Cardiac muscle cell (in vitro differentiated cells and primary cell): ENCODE data around the gene SGPP2. TPM values are rescaled to one million over a fixed set of nuclear protein-coding genes. Genes with fewer than 3 reads are reported as not detected.
"Not testable (repeated sequence)": the region's sequence is repeated elsewhere in the genome, so short reads cannot be mapped to it uniquely, and the experiment has no call there.

Experiments used
- DNase-seq, 2 donors: peaks; one replicate each; pipeline versions ENCODE4 v3.0.0 to v3.0.0-alpha.2; 2010 to 2017; ENCODE audit warnings: low read depth in 1 of 2, low spot score in 1 of 2
- H3K27ac ChIP-seq: fragments of 200-600 bp; sonication (generic); 2 replicates; pipeline ENCODE4 v1.5.1; 2016
- H3K27me3 ChIP-seq: fragments of 200-600 bp; sonication (generic); 2 replicates; pipeline ENCODE4 v1.6.0; 2016; ENCODE audit warnings: control low read depth
- H3K36me3 ChIP-seq: fragments of 200-600 bp; sonication (generic); 2 replicates; pipeline ENCODE4 v1.5.1; 2016; ENCODE audit warnings: control low read depth
- H3K4me1 ChIP-seq: fragments of 200-600 bp; sonication (generic); 2 replicates; pipeline ENCODE4 v1.8.1; 2017; ENCODE audit warnings: low read depth, mild to moderate bottlenecking, mixed run types
- H3K4me3 ChIP-seq: fragments of 200-600 bp; sonication (generic); 2 replicates; pipeline ENCODE4 v1.5.1; 2016; ENCODE audit warnings: mild to moderate bottlenecking
- H3K9me3 ChIP-seq: fragments of 200-600 bp; sonication (generic); 2 replicates; pipeline ENCODE4 v1.5.1; 2017; ENCODE audit warnings: low read depth, mild to moderate bottlenecking, control low read depth
- CTCF ChIP-seq: IDR thresholded peaks from 2 replicates; pipeline ENCODE4 v1.5.1; 2012; ENCODE audit warnings: low read depth, mild to moderate bottlenecking, low read length
- polyA plus RNA-seq: library from polyadenylated mRNA; unstranded; fragments of >200 nt; fragmentation: Nextera tagmentation; extraction: Ambion mirVana; gene quantifications from 2 replicates; pipeline ENCODE4 v1.2.1, GENCODE V29; 2016
- total RNA-seq: library from RNA; depleted of rRNA; stranded (reverse); fragments of >200 nt; gene quantifications from 2 replicates; pipeline ENCODE4 v1.2.3, GENCODE V29; 2016

The SGPP2 gene
- total and polyA plus RNA-seq, 2 experiments from 2014 or later: 11.6 to 44.6 TPM

GRCh38 chr2:222408684-222409083 lies 15.7 kb upstream of the SGPP2 start:
- Histone ChIP-seq H3K9me3 (peaks cover 3% of the 10 kb centered on the region), H3K27me3 (no peaks in the 10 kb centered on the region), H3K4me3 (no peak overlapping the region), H3K27ac (no peak overlapping the region), H3K36me3 (no peaks in the 10 kb centered on the region), H3K4me1 (peaks cover 8% of the 10 kb centered on the region)
- no peak for DNase-seq
- TF ChIP-seq CTCF: no peak

- TF ChIP-seq CTCF: no peak
- peak in 1 of 2 donors; percentile 67 for DNase-seq
- H3K4me1 ChIP-seq: peaks cover 8% of the 10 kb centered on the region
- peak overlapping the region; percentile 53 for H3K27ac ChIP-seq
- peaks cover 3% of the 10 kb centered on the region for H3K9me3 ChIP-seq
- H3K4me3 ChIP-seq: no peak overlapping the region
- H3K27me3 ChIP-seq: no peaks in the 10 kb centered on the region
- no peaks in the 10 kb centered on the region for H3K36me3 ChIP-seq
Measured at GRCh38 chr2:222410534-222410933, 13.8 kb upstream of the SGPP2 start.

GRCh38 chr2:222412334-222412733 lies 12.0 kb upstream of the SGPP2 start:
- H3K4me1 ChIP-seq, DNase-seq, H3K27me3 ChIP-seq, H3K27ac ChIP-seq, H3K36me3 ChIP-seq, H3K9me3 ChIP-seq, H3K4me3 ChIP-seq: not testable (repeated sequence)

GRCh38 chr2:222413295-222413911 lies 10.9 kb upstream of the SGPP2 start:
- Histone ChIP-seq H3K9me3 (peaks cover 3% of the 10 kb centered on the region), H3K4me3 (no peak overlapping the region), H3K27me3 (no peaks in the 10 kb centered on the region), H3K36me3 (no peaks in the 10 kb centered on the region), H3K27ac (no peak overlapping the region), H3K4me1 (peaks cover 8% of the 10 kb centered on the region)
- TF ChIP-seq CTCF: no peak
- DNase-seq: no peak

- no peak overlapping the region for H3K4me3 ChIP-seq
- no peak overlapping the region for H3K27ac ChIP-seq
- H3K4me1 ChIP-seq: no peaks in the 10 kb centered on the region
- no peaks in the 10 kb centered on the region for H3K9me3 ChIP-seq
- TF ChIP-seq CTCF: no peak
- peaks cover 9% of the 10 kb centered on the region for H3K27me3 ChIP-seq
- no peak for DNase-seq
- no peaks in the 10 kb centered on the region for H3K36me3 ChIP-seq
Measured at GRCh38 chr2:222418739-222419138, 5.6 kb upstream of the SGPP2 start.

- H3K36me3 ChIP-seq: no peaks in the 10 kb centered on the region
- no peak for TF ChIP-seq CTCF
- H3K4me1 ChIP-seq: peaks cover 3% of the 10 kb centered on the region
- H3K27ac ChIP-seq: no peak overlapping the region
- no peak for DNase-seq
- no peak overlapping the region for H3K4me3 ChIP-seq
- H3K27me3 ChIP-seq: peaks cover 14% of the 10 kb centered on the region
- H3K9me3 ChIP-seq: no peaks in the 10 kb centered on the region
Measured at GRCh38 chr2:222420508-222420907, 3.8 kb upstream of the SGPP2 start.
